GOT3 (cell line): Measurements from ENCODE around the gene IHH.
A peak's percentile ranks its signal among the peaks of the same experiment; 100 is the strongest.

Experiments
- DNase-seq: peaks from one replicate; lab custom pipeline; 2025; ENCODE audit warnings: mixed read lengths; lab: John Stamatoyannopoulos, UW

IHH gene

GRCh38 chr2:219076253-219076652, 15.5 kb upstream of the IHH start:
- DNase-seq = no peak

- DNase-seq = no peak
Observed at GRCh38 chr2:219073413-219074129, 12.8 kb upstream of the IHH start.

- DNase-seq = no peak
Observed at GRCh38 chr2:219072741-219073250, 12.1 kb upstream of the IHH start.

GRCh38 chr2:219071131-219071816, 10.6 kb upstream of the IHH start:
- DNase-seq = no peak

- no peak for DNase-seq
Observed at GRCh38 chr2:219065484-219065883, 4.8 kb upstream of the IHH start.

GRCh38 chr2:219062081-219062480, 1.4 kb upstream of the IHH start:
- no peak for DNase-seq

GRCh38 chr2:219059725-219060682, 717 bp downstream of the IHH start:
- no peak for DNase-seq

- DNase-seq = no peak
Observed at GRCh38 chr2:219059375-219059724, 1.4 kb downstream of the IHH start.

- no peak for DNase-seq
Observed at GRCh38 chr2:219058541-219059374, 2.0 kb downstream of the IHH start.

GRCh38 chr2:219057709-219058540, 2.8 kb downstream of the IHH start:
- peak; percentile 32 for DNase-seq

- DNase-seq = no peak
Observed at GRCh38 chr2:219056896-219057708, 3.6 kb downstream of the IHH start.

GRCh38 chr2:219056176-219056895, 4.4 kb downstream of the IHH start:
- DNase-seq = no peak

GRCh38 chr2:219054956-219055903, 5.5 kb downstream of the IHH start:
- DNase-seq = no peak

GRCh38 chr2:219049282-219049681, 11.4 kb downstream of the IHH start:
- no peak for DNase-seq

GRCh38 chr2:219045937-219046550, 14.7 kb downstream of the IHH start:
- no peak for DNase-seq

- no peak for DNase-seq
Observed at GRCh38 chr2:219042750-219043149, 18.0 kb downstream of the IHH start.

- DNase-seq = no peak
Observed at GRCh38 chr2:219042157-219042556, 18.6 kb downstream of the IHH start.
